Subcutaneous adipose tissue (tissue), 4 donors: ENCODE measurements around the gene DNER. TPM values are rescaled to one million over a fixed set of nuclear protein-coding genes. Genes with fewer than 3 reads are reported as not detected.

Source experiments
- CTCF ChIP-seq: fragments of 450-650 bp; IDR thresholded peaks from one replicate; pipeline ENCODE4 v1.5.1; 2016; ENCODE audit warnings: low read depth, mild to moderate bottlenecking, control low read depth, antibody characterized with exemption, moderate library complexity
- total RNA-seq, 4 donors: library from RNA; depleted of rRNA; stranded (reverse); fragments of >200 nt; gene quantifications; one replicate each; pipeline ENCODE4 v1.1.0, GENCODE V29; 2016

The DNER gene
- total RNA-seq, 4 donors from 2014 or later = 0.57 to 6.2 (median 3.4) TPM

- TF ChIP-seq CTCF = no peak
These were observed 80.8 kb downstream of the DNER start for GRCh38 chr2:229633556-229633955.

- no peak for TF ChIP-seq CTCF
These were observed 85.3 kb downstream of the DNER start for GRCh38 chr2:229629039-229629438.

GRCh38 chr2:229627728-229628127, 86.6 kb downstream of the DNER start:
- no peak for TF ChIP-seq CTCF

GRCh38 chr2:229622495-229623355, 91.6 kb downstream of the DNER start:
- no peak for TF ChIP-seq CTCF

- no peak for TF ChIP-seq CTCF
These were observed 93.6 kb downstream of the DNER start for GRCh38 chr2:229620759-229621158.

GRCh38 chr2:229620289-229620688, 94.1 kb downstream of the DNER start:
- no peak for TF ChIP-seq CTCF

GRCh38 chr2:229616433-229616832, 97.9 kb downstream of the DNER start:
- TF ChIP-seq CTCF = no peak
